ENCODE data around the gene PGS1. TPM values are rescaled to one million over a fixed set of nuclear protein-coding genes. Genes with fewer than 3 reads are reported as not detected.

The PGS1 gene
- total and polyA plus RNA-seq, 8 donors, result 42.9 to 83.6 (median 58.7) TPM

DNA sequence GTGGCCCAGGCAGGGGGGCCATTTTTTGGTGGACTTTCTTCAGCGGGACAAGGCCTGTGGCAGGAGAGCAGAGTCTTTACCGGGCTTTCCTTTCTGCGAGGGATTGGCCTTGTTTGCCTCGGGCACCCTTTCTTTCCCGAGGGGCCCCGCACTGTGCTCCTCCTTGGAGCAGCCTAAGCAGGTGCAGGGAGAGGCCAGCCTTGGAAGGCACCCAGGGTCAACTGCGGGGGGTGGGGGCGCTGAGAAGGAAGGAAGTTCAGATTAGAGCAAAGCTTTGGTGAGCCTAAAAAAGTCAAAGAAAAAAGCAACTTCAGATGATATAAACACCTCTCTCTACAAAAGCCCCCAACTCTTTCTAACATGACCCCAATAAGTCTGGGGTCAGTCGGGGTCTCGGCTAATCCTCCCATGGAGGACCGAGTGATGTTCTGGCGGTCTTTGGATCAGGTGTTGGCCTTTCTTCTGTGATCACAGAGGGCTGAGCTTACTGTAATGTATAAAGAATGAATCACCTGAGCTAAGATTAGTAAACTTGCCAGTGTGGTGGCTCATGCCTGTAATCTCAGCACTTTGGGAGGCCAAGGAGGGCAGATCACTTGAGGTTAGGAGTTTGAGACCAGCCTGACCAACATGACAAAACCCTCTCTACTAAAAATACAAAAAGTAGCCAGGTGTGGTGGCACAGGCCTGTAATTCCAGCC lies 63.0 kb downstream of the PGS1 start:
- H3K9me3 ChIP-seq, result no peaks in the 10 kb centered on the region
- no peak overlapping the region for H3K4me3 ChIP-seq
- peaks cover 0 to 15% of the 10 kb centered on the region in 2 donors for H3K27me3 ChIP-seq
- H3K27ac ChIP-seq, result no peak overlapping the region
- no peaks in the 10 kb centered on the region for H3K36me3 ChIP-seq
- intact Hi-C loops (cut with DNase I), result no loop called here
- no peak for ATAC-seq
- peaks cover 0 to 30% of the 10 kb centered on the region in 2 donors for H3K4me1 ChIP-seq
- TF ChIP-seq, protein P1, sequence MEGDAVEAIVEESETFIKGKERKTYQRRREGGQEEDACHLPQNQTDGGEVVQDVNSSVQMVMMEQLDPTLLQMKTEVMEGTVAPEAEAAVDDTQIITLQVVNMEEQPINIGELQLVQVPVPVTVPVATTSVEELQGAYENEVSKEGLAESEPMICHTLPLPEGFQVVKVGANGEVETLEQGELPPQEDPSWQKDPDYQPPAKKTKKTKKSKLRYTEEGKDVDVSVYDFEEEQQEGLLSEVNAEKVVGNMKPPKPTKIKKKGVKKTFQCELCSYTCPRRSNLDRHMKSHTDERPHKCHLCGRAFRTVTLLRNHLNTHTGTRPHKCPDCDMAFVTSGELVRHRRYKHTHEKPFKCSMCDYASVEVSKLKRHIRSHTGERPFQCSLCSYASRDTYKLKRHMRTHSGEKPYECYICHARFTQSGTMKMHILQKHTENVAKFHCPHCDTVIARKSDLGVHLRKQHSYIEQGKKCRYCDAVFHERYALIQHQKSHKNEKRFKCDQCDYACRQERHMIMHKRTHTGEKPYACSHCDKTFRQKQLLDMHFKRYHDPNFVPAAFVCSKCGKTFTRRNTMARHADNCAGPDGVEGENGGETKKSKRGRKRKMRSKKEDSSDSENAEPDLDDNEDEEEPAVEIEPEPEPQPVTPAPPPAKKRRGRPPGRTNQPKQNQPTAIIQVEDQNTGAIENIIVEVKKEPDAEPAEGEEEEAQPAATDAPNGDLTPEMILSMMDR (IDR thresholded peaks at IDR 0.05), result no peak
- peak in 1 of 4 donors; percentile 69 for DNase-seq

DNA sequence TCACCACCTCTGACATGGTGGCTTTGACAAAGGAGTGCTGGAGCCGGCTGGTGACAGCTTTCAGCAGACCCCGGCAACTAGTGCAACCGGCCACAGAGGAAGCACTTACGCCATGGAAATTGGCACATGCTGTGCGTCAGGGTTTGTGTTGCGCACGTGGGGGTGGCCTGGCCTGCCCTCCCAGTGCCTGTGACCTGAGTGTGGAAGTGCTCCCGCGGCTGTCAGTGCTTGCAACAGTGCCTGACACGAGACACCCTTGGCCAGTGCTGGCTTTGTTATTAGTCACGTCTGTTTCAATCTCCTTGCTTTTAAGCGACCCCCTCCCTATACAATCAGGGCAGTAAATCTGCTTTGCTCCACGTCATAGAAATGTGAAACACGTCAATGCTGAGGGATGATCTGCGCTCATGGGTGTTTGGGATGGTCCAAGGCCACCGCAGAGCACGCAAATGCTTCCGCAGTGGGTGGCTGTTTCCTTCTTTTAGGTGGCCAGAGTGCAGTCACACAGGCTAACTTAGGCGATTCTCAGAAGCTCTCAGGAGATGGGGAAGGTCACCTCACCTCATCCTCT lies 64.3 kb downstream of the PGS1 start:
- H3K27ac ChIP-seq, result peak overlapping the region in 1 of 2 donors; percentile 69
- ATAC-seq (peak; percentile 81), DNase-seq (peak; percentile 53 to 92 (median 88))
- H3K27me3 ChIP-seq, result peaks cover 0 to 4% of the 10 kb centered on the region in 2 donors
- H3K4me1 ChIP-seq, result peaks cover 0 to 30% of the 10 kb centered on the region in 2 donors
- H3K4me3 ChIP-seq, result no peak overlapping the region
- TF ChIP-seq, protein P1 (IDR thresholded peaks at IDR 0.05), result no peak
- no peaks in the 10 kb centered on the region for H3K9me3 ChIP-seq
- no peaks in the 10 kb centered on the region for H3K36me3 ChIP-seq
- intact Hi-C loops (cut with DNase I), result no loop called here

DNA sequence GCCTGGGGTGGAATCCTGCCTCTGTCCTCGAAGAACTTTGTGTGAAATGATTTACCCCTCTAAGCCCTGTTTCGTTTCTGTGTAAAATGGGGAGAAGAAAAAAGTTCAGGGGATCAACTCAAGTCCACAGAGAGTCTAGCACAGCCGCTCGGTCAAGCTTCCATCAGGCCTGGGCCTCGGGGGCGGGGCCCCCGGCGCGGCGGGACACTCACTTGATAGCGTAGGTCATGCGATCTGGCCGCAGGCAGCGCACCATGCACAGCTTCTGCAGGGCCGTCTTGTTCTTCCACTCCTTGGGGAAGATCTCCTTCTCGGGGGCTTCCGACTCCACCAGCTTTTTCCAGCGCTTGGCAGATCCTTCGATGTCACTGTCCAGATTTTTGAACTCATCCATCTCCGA lies 65.9 kb downstream of the PGS1 start:
- TF ChIP-seq, protein P1 (IDR thresholded peaks at IDR 0.05), result no peak
- intact Hi-C loops (cut with DNase I), result no loop called here
- Histone ChIP-seq H3K36me3 (no peaks in the 10 kb centered on the region), H3K27me3 (no peaks in the 10 kb centered on the region), H3K4me3 (no peak overlapping the region), H3K27ac (no peak overlapping the region), H3K9me3 (no peaks in the 10 kb centered on the region), H3K4me1 (peaks cover 0 to 30% of the 10 kb centered on the region in 2 donors)
- ATAC-seq (no peak), DNase-seq (peak in 1 of 4 donors; percentile 65)

DNA sequence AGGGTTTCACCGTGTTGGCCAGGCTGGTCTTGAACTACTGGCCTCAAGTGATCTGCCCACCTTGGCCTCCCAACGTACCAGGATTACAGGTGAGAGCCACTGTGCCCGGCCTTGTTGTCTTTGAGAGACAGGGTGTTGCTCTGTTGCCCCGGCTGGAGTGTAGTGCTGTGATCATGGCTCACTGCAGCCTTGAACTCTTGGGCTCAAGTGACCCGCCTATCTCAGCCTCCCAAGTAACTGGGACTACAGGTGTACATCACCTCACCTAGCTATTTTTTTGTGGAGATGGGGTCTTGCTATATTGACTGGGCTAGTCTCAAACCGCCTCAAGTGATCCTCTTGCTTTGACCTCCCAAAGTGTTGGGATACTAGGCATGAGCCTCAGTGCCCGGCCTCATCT lies 68.4 kb downstream of the PGS1 start:
- ATAC-seq (no peak), DNase-seq (peak in 1 of 4 donors; percentile 10)
- Histone ChIP-seq H3K36me3 (no peaks in the 10 kb centered on the region), H3K4me1 (peaks cover 0 to 21% of the 10 kb centered on the region in 2 donors), H3K27me3 (no peaks in the 10 kb centered on the region), H3K9me3 (no peaks in the 10 kb centered on the region), H3K27ac (no peak overlapping the region), H3K4me3 (no peak overlapping the region)
- TF ChIP-seq, protein P1 (IDR thresholded peaks at IDR 0.05), result no peak
- intact Hi-C loops (cut with DNase I), result no loop called here

DNA sequence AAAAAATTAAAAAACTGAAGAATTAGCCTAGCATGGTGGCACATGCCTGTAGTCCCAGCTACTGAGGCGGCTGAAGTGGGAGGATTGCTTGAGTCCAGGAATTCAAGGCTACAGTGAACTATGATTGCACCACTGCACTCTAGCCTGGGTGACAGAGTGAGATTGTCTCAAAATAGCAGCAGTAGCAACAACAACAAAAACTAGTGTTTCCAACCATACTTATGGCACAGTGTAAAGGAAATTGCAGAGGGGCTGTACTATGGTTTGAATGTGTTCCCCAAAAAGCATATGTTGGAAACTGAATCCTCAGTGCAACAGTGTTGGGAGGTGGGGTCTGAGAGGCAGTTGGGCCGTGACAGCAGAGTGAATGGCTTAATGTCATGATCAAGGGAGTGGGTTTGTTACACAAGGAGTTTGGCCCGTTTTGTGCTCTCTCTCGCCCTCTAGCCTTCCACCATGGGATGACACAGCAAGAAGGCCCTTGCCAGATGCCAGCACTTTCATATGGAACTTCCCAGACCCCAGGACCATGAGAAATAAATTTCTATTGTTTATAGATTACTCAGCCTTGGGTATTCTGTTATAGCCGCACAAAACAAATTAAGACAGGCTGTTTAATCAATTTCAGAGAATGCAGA lies 70.0 kb downstream of the PGS1 start:
- TF ChIP-seq, protein P1 (IDR thresholded peaks at IDR 0.05), result peak in 1 of 2 donors; percentile 19
- intact Hi-C loops (cut with DNase I), result no loop called here
- H3K27me3 ChIP-seq, result no peaks in the 10 kb centered on the region
- H3K27ac ChIP-seq, result no peak overlapping the region
- no peaks in the 10 kb centered on the region for H3K9me3 ChIP-seq
- no peak overlapping the region for H3K4me3 ChIP-seq
- ATAC-seq, result no peak
- H3K4me1 ChIP-seq, result peaks cover 0 to 5% of the 10 kb centered on the region in 2 donors
- H3K36me3 ChIP-seq, result no peaks in the 10 kb centered on the region
- DNase-seq, result no peak

Measured in left lung (tissue), 10 donors.